CD4-positive, alpha-beta T cell treated with Interleukin-21 for 1 hour (primary cell): ENCODE results near the gene FAM200C.
A peak's percentile ranks its signal among the peaks of the same experiment; 100 is the strongest.
"Not testable (repeated sequence)": the region's sequence is repeated elsewhere in the genome, so short reads cannot be mapped to it uniquely, and the experiment has no call there.

Source experiments
- DNase-seq: peaks from one replicate; pipeline ENCODE4 v3.0.0-alpha.2; 2020

The FAM200C gene

GRCh38 chr5:160399402-160400353 is at the start of gene FAM200C:
Gene FAM200C, minus strand, starts transcription at chr5:160400054. Its CDS starts 4,564 bp downstream, at chr5:160395490.
- DNase-seq, result peak; percentile 79

- no peak for DNase-seq
These were observed 49.6 kb upstream of the FAM200C start for GRCh38 chr5:160449458-160449857.

GRCh38 chr5:160448886-160449285 is 49.0 kb upstream of the FAM200C start:
- DNase-seq, result no peak

GRCh38 chr5:160445751-160446150 is 45.9 kb upstream of the FAM200C start:
- DNase-seq, result no peak

- no peak for DNase-seq
These were observed 45.3 kb upstream of the FAM200C start for GRCh38 chr5:160445132-160445531.

- DNase-seq, result no peak
These were observed 44.6 kb upstream of the FAM200C start for GRCh38 chr5:160444407-160444806.

- no peak for DNase-seq
These were observed 43.1 kb upstream of the FAM200C start for GRCh38 chr5:160442824-160443431.

GRCh38 chr5:160441311-160441781 is 41.5 kb upstream of the FAM200C start:
- DNase-seq, result no peak

- peak; percentile 88 for DNase-seq
These were observed 39.3 kb upstream of the FAM200C start for GRCh38 chr5:160439205-160439600.

GRCh38 chr5:160438316-160439204 is 38.7 kb upstream of the FAM200C start:
- DNase-seq, result peak; percentile 73

- no peak for DNase-seq
These were observed 37.4 kb upstream of the FAM200C start for GRCh38 chr5:160437271-160437670.

- DNase-seq, result not testable (repeated sequence)
These were observed 36.8 kb upstream of the FAM200C start for GRCh38 chr5:160436661-160437060.

GRCh38 chr5:160436017-160436416 is 36.2 kb upstream of the FAM200C start:
- DNase-seq, result no peak

GRCh38 chr5:160435532-160435931 is 35.7 kb upstream of the FAM200C start:
- DNase-seq, result no peak

- DNase-seq, result no peak
These were observed 34.2 kb upstream of the FAM200C start for GRCh38 chr5:160434022-160434531.

GRCh38 chr5:160432787-160433186 is 32.9 kb upstream of the FAM200C start:
- no peak for DNase-seq

- no peak for DNase-seq
These were observed 32.3 kb upstream of the FAM200C start for GRCh38 chr5:160432196-160432595.

GRCh38 chr5:160427607-160428006 is 27.8 kb upstream of the FAM200C start:
- DNase-seq, result no peak

GRCh38 chr5:160423099-160423498 is 23.2 kb upstream of the FAM200C start:
- DNase-seq, result no peak

GRCh38 chr5:160421625-160422258 is 21.9 kb upstream of the FAM200C start, which contains the start of gene PTTG1:
Gene PTTG1, plus strand, starts transcription at chr5:160421855. Its CDS starts 458 bp downstream, at chr5:160422313.
- DNase-seq, result peak; percentile 93

- no peak for DNase-seq
These were observed 20.4 kb upstream of the FAM200C start for GRCh38 chr5:160420331-160420610.
